ENCODE results near the gene LLPH. TPM values are rescaled to one million over a fixed set of nuclear protein-coding genes. Genes with fewer than 3 reads are reported as not detected.

The LLPH gene
- total and polyA plus RNA-seq, 2 of the 13 experiments (the other 11 are each of a cell fraction or from before 2014, with no cell fraction given): 4.2 to 25.6 TPM

DNA sequence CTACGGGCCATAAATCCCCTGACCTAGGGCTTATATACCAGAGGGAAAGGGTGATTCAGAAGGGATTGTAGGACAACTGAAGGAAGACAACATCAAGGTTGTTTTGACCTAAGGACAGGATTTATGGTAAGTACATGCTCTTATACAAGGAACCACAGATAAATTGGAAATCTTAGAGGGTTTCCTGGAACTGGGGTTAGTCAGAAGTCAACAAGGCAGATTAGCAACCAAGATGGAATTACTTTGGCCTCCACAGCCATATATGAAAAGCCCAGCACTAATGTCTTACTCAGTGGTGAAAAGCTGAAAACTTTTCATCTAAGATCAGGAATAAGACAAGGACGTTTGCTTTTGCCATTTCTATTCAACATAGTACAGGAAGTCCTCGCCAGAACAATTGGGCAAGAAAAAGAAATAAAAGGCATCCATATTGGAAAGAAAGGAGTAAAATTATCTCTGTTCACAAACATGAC lies 33.8 kb upstream of the LLPH start:
- no TSS peak for BruUV-seq (replicated peaks)
- H3K9ac ChIP-seq (ENCODE audit: insufficient read depth, low read depth, low read length): no peak overlapping the region
- DNase-seq (ENCODE audit: low spot score): no peak
- H3K36me3 ChIP-seq (replicated peaks in 1 of 2; ENCODE audit: control insufficient read depth in 1 of 2, insufficient read depth in 2 of 2, low read length in 2 of 2): no peaks in the 10 kb centered on the region
- no peak overlapping the region for H3K4me3 ChIP-seq (replicated peaks in 1 of 3; ENCODE audit: insufficient read depth in 1 of 3, low read depth in 2 of 3, low read length in 3 of 3)
- POLR2A ChIA-PET: no interaction called here
- intact Hi-C loops (cut with micrococcal nuclease; ENCODE audit: unreplicated experiment) (no loop called here), in situ Hi-C loops (cut with HindIII; ENCODE audit: extremely low pct_ligation_motif_present, low pct_unique_long_range_greater_than_20kb) (no loop called here)
- H4K20me1 ChIP-seq (ENCODE audit: insufficient read depth, low read length): no peaks in the 10 kb centered on the region
- WGBS (ENCODE audit: low lambda C conversion rate): 97% methylated on average over 3 of the region's 3 CpGs
- peaks cover 10% of the 10 kb centered on the region for H3K9me3 ChIP-seq (ENCODE audit: low read length)
- no peaks in the 10 kb centered on the region for H3K27me3 ChIP-seq (ENCODE audit: control insufficient read depth in 1 of 2, insufficient read depth in 2 of 2, low read length in 2 of 2)
- H3K4me2 ChIP-seq (ENCODE audit: low read depth, low read length): no peak overlapping the region
- no peak for ATAC-seq
- CTCF ChIA-PET (ENCODE audit: low intra/inter-chr PET ratio, low total read pairs): no interaction called here
- no peak overlapping the region for H3K27ac ChIP-seq (ENCODE audit: extremely low read length, insufficient read depth, low read length)
- H3K4me1 ChIP-seq (ENCODE audit: insufficient read depth, low read length): peaks cover 27% of the 10 kb centered on the region
- H3K79me2 ChIP-seq (ENCODE audit: insufficient read depth, low read length): peaks cover 41% of the 10 kb centered on the region
- no peak for FAIRE-seq
- TF ChIP-seq ZNF501 (CRISPR knock-in tag; IDR thresholded peaks at IDR 0.05) (no peak), RARG (CRISPR knock-in tag; IDR thresholded peaks at IDR 0.05; ENCODE audit: low read depth) (no peak), ATAD3A (CRISPR knock-in tag; IDR thresholded peaks at IDR 0.05) (no peak)
- TF ChIP-seq, protein P1, sequence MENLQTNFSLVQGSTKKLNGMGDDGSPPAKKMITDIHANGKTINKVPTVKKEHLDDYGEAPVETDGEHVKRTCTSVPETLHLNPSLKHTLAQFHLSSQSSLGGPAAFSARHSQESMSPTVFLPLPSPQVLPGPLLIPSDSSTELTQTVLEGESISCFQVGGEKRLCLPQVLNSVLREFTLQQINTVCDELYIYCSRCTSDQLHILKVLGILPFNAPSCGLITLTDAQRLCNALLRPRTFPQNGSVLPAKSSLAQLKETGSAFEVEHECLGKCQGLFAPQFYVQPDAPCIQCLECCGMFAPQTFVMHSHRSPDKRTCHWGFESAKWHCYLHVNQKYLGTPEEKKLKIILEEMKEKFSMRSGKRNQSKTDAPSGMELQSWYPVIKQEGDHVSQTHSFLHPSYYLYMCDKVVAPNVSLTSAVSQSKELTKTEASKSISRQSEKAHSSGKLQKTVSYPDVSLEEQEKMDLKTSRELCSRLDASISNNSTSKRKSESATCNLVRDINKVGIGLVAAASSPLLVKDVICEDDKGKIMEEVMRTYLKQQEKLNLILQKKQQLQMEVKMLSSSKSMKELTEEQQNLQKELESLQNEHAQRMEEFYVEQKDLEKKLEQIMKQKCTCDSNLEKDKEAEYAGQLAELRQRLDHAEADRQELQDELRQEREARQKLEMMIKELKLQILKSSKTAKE (CRISPR knock-in tag; IDR thresholded peaks at IDR 0.05; ENCODE audit: borderline replicate concordance): no peak
- H2AFZ ChIP-seq (ENCODE audit: low read length): no peak overlapping the region

DNA sequence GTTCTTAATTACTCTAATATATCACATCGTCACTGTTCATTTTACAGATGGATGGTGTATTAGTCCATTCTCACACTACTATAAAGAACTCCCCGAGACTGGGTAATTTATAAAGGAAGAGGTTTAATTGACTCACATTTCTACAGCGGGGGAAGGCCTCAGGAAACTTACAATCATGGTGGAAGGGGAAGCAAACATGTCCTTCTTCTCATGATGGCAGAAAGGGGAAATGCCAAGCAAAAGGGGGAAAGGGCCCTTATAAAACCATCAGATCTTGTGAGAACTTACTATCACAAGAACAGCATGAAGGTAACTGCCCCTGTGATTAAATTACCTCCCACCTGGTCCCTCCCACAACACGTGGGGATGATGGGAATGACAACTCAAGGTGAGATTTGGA lies 32.7 kb upstream of the LLPH start:
- H2AFZ ChIP-seq (ENCODE audit: low read length): no peak overlapping the region
- no peak for TF ChIP-seq JUND (CRISPR knock-in tag; IDR thresholded peaks at IDR 0.05)
- TF ChIP-seq ZFP62 (CRISPR knock-in tag; IDR thresholded peaks at IDR 0.05): no peak
- TF ChIP-seq, protein P2, sequence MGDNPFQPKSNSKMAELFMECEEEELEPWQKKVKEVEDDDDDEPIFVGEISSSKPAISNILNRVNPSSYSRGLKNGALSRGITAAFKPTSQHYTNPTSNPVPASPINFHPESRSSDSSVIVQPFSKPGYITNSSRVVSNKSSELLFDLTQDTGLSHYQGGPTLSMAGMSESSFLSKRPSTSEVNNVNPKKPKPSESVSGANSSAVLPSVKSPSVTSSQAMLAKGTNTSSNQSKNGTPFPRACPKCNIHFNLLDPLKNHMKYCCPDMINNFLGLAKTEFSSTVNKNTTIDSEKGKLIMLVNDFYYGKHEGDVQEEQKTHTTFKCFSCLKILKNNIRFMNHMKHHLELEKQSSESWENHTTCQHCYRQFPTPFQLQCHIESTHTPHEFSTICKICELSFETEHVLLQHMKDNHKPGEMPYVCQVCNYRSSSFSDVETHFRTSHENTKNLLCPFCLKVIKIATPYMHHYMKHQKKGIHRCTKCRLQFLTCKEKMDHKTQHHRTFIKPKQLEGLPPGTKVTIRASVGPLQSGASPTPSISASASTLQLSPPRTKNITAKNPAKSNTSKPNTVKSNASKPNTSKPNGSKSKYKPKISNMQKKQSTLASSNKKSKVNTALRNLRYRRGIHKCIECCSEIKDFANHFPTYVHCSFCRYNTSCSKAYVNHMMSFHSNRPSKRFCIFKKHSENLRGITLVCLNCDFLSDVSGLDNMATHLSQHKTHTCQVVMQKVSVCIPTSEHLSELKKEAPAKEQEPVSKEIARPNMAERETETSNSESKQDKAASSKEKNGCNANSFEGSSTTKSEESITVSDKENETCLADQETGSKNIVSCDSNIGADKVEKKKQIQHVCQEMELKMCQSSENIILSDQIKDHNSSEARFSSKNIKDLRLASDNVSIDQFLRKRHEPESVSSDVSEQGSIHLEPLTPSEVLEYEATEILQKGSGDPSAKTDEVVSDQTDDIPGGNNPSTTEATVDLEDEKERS (CRISPR knock-in tag; IDR thresholded peaks at IDR 0.05): no peak
- TF ChIP-seq FOXJ3 (CRISPR knock-in tag; IDR thresholded peaks at IDR 0.05; ENCODE audit: borderline replicate concordance): no peak
- H3K79me2 ChIP-seq (ENCODE audit: insufficient read depth, low read length): peaks cover 38% of the 10 kb centered on the region
- no peak overlapping the region for H3K4me2 ChIP-seq (ENCODE audit: low read depth, low read length)
- CTCF ChIA-PET (ENCODE audit: low intra/inter-chr PET ratio, low total read pairs): no interaction called here
- H3K4me1 ChIP-seq (ENCODE audit: insufficient read depth, low read length): peaks cover 21% of the 10 kb centered on the region
- intact Hi-C loops (cut with micrococcal nuclease; ENCODE audit: unreplicated experiment) (no loop called here), in situ Hi-C loops (cut with HindIII; ENCODE audit: extremely low pct_ligation_motif_present, low pct_unique_long_range_greater_than_20kb) (no loop called here)
- H3K9ac ChIP-seq (ENCODE audit: insufficient read depth, low read depth, low read length): no peak overlapping the region
- H3K27me3 ChIP-seq (ENCODE audit: control insufficient read depth in 1 of 2, insufficient read depth in 2 of 2, low read length in 2 of 2): no peaks in the 10 kb centered on the region
- 83% methylated on average over 4 of the region's 4 CpGs for WGBS (ENCODE audit: low lambda C conversion rate)
- no peak overlapping the region for H3K4me3 ChIP-seq (replicated peaks in 1 of 3; ENCODE audit: insufficient read depth in 1 of 3, low read depth in 2 of 3, low read length in 3 of 3)
- H4K20me1 ChIP-seq (ENCODE audit: insufficient read depth, low read length): no peaks in the 10 kb centered on the region
- DNase-seq (ENCODE audit: low spot score) (no peak), FAIRE-seq (no peak), ATAC-seq (no peak)
- BruUV-seq (replicated peaks): no TSS peak
- no peaks in the 10 kb centered on the region for H3K36me3 ChIP-seq (replicated peaks in 1 of 2; ENCODE audit: control insufficient read depth in 1 of 2, insufficient read depth in 2 of 2, low read length in 2 of 2)
- H3K9me3 ChIP-seq (ENCODE audit: low read length): peaks cover 10% of the 10 kb centered on the region
- no peak overlapping the region for H3K27ac ChIP-seq (ENCODE audit: extremely low read length, insufficient read depth, low read length)
- POLR2A ChIA-PET: no interaction called here
